Hematopoietic multipotent progenitor cell (in vitro differentiated cells): ENCODE results near the gene CWC15. TPM values are rescaled to one million over a fixed set of nuclear protein-coding genes. Genes with fewer than 3 reads are reported as not detected.
"Not testable (repeated sequence)": the region's sequence is repeated elsewhere in the genome, so short reads cannot be mapped to it uniquely, and the experiment has no call there.

ENCODE experiments used
- DNase-seq, 3 donors: peaks; one replicate each; pipeline ENCODE4 v3.0.0-alpha.2; 2011 to 2015; ENCODE audit warnings: low read depth in 2 of 3, low spot score in 2 of 3
- total RNA-seq: library from RNA; depleted of rRNA; stranded (reverse); fragments of >200 nt; gene quantifications from one replicate; pipeline ENCODE4 v1.2.3, GENCODE V29; 2012

CWC15 gene
- total RNA-seq, 1 donor = 12.4 TPM

GRCh38 chr11:94956963-94957362, 16.4 kb downstream of the CWC15 start:
- no peak for DNase-seq

- DNase-seq = no peak
Observed at GRCh38 chr11:94954753-94955152, 18.6 kb downstream of the CWC15 start.

GRCh38 chr11:94948070-94948617, 25.2 kb downstream of the CWC15 start:
- DNase-seq = peak in 2 of 3 donors; percentile 18 to 38

DNA sequence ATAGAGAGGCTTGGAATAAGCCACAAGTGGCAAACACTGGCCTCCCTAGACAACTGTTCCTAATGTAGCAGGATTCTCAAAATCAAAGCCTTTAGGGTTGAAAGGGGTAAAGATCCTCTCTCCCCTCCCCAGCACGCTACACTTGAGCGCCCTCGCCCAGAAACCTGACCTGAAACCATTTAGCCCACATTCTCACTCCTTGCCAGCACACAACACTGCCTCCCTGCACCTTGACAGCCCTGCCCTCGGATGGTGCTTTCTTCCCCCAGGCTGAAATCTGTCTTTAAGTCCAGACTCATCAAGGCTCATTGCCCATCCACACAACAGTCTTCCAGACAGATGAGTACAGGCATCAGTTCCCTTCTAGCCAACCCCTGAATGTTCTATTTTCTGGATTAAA, 26.5 kb downstream of the CWC15 start:
- DNase-seq = no peak

GRCh38 chr11:94941131-94941530, 32.2 kb downstream of the CWC15 start:
- DNase-seq = no peak

DNA sequence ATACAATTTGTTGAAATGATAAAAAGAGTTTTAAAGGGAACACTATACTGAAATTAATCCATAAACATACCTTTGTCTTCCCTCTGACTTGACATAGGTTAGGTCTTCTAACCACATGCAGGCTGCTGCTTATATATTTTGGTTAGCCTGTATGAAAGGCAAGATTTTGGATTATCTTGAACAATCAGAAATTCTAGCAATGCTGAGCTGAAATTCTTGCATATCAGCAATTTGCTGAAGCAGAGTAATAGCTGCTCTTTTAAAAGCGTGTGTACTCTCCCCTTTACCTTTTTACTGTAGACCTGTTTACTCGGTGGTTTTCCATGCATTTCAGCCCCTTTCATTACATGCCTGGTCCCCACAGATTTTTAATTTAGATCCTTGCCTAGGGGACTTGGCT, 34.0 kb downstream of the CWC15 start:
- DNase-seq = no peak

DNA sequence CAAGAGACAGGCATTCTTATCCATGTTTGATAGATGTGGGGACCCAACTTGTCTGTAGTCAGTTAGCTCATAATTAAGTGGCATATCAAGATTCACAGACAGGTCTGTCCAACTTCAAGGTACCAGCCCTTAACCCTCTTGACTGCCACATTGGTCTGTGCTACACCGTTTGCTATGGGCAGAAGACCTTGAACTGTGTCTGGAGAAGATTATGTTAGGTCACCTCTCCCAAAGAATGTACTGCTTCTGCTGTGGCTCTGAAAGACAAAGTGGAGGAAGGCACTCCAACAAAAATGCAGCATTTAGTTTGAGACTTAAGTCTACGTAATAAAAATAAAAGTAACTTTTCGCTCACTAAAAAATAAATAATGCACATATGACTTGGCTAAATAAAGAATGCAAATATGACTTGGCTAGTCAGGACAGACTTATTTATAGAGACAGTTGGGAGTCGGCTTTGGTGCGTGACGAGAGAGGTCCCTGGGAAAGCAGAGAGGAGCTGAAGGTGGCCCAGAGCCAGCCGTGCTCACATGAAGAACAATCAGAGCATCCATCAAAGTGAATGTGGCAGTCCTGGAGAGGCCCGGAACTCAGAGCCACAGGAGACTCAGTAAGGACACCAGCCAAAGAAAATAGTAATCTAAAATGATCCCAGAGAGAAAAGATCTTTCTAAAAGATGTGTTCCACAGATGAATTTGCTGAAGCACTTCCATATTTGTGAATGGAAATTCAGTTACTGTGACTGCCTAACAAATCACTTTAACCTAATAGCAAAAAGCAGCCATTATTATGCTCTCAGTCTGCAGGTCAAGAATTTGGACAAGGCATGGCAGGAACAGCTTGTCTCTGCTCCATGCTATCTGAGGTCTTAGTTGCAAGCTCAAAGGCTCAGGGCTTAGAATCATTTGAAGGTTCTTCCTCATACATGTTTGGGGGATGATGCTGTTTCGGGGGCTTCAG, 35.0 kb downstream of the CWC15 start:
- DNase-seq = no peak

- no peak for DNase-seq
Observed at GRCh38 chr11:94934846-94935245, 38.5 kb downstream of the CWC15 start.

GRCh38 chr11:94934362-94934761, 39.0 kb downstream of the CWC15 start:
- DNase-seq = no peak

DNA sequence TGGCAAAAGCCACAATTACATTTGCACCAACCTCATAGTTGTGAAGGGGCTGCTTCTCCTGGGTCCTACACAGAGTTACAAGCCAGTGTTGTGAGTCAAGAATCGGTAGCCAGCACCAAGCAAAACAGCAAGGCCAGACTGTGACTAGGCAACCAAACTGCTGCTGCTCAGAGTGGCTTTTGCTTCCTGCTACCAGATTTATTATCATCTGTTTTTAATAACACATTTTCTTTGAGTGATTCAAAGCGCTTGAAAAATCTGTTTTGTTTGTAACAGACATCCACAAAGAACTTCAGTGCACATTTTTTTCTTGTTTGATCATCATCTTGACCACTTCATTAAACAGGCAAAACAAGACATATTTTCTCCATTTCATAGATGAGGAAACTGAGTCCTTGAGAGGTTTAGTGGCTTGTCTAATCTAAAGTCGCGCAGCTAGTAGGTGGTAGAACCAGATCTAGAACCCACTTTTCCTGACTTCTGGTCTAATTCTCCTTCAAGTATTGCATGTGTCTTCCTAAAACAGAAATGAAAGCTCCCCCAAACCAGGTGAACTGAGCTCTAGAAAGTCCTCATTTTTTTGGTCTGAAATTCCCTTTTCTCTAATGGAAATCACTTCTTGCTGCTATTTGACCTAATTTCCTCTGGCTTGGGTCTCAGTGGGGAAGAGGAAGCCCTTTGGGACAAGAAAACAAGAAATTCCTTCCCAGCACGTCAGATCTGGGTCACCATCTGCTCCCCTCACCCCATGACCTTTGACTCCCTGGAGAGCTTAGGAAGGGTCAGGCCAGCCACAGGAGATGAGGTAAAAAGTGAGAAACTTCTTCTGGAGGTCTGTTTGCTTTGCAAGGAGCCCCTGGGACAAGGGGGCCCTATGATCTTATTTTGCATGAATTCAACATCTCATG, 39.9 kb downstream of the CWC15 start:
- DNase-seq = peak in 1 of 3 donors; percentile 49

- DNase-seq = no peak
Observed at GRCh38 chr11:94932503-94932902, 40.9 kb downstream of the CWC15 start.

- not testable (repeated sequence) for DNase-seq
Observed at GRCh38 chr11:94932072-94932471, 41.3 kb downstream of the CWC15 start.

- no peak for DNase-seq
Observed at GRCh38 chr11:94928117-94928990, 45.0 kb downstream of the CWC15 start.

GRCh38 chr11:94926698-94927237, 46.6 kb downstream of the CWC15 start:
- DNase-seq = no peak

DNA sequence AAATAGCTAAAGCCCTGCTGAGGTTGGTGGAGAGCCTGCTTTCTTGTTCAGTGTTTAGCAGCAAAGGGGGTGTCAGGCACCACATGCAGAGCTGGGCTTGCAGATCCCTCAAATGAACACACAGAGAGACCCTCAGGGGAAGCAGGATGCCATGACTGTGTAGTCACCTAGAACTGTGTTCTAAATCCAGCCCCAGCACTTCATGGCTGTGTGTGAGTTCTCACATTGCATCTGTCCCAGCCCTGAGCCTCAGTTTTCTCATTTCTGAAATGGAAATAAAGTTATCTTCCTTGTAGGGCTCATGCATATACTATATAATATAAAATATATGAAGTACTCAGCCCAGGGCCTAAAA, 47.1 kb downstream of the CWC15 start:
- DNase-seq = no peak

DNA sequence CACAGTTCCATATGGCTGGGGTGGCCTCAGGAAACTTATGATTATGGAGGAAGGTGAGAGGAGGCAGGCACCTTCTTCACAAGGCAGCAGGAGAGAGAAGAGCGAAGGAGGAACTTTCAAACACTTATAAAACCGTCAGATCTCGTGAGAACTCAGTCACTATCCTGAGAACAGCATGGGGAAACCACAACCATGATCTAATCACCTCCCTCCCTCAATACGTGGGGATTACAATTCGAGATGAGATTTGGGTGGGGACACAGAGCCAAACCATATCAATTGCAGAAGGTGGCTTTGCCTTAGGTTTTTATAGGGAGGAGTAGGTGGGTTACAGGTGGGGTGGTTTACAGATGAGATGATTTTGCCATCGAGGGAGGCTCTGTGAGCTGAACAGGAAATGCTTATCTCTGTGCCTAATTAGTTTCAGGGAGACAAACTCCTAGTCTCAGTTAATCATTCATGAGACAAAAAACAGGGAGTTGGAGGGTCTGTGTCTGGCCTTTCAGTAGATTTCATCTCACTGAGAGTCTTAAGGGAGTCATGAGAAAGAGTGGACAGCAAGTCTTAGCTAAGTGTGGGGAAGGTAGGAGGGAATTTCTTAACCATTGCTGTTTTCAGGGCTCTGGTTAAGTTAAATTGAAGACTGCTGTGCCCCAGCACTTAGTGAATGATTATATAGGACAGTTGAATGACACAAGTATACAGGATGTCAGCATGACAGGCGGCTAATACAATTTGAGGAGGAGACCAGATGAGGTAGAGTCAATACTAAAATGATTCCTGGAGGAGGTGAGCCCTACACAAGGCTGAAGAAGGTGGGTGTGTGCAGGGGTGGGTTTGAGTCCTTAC, 47.7 kb downstream of the CWC15 start:
- DNase-seq = no peak

DNA sequence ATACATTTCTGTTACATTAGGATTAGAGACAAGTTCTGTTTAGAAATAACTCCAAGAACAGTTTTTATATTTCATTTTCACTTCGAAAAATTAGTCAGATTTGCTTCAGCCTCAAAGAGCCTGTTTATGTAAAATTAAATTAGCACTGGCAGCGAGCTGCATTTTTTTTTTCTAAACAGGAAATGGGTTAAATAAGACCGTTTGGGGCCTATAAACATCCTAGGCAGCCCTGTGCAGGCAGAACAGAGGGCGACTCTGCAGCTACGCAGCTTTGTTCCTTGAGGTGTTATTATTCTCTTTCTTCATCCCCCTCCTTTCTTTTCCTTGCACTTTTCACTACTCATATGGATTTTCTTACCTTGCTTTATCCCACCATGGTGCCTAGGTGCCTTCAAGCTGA, 48.7 kb downstream of the CWC15 start:
- DNase-seq = peak in 1 of 3 donors; percentile 55

- no peak for DNase-seq
Observed at GRCh38 chr11:94924171-94924572, 49.2 kb downstream of the CWC15 start.

GRCh38 chr11:94923004-94923334, 50.4 kb downstream of the CWC15 start:
- peak in 1 of 3 donors; percentile 58 for DNase-seq
